ENCODE measurements around the gene B3GAT1. TPM values are rescaled to one million over a fixed set of nuclear protein-coding genes. Genes with fewer than 3 reads are reported as not detected.

Gene B3GAT1
- total RNA-seq, 1 donor from 2014 or later: 31.8 TPM

- H3K4me1 Mint-ChIP-seq: peaks cover 6% of the 10 kb centered on the region
- no peak for TF ChIP-seq CTCF (conservative IDR thresholded peaks at IDR 0.05)
- H3K27me3 Mint-ChIP-seq (ENCODE audit: low read depth): no peaks in the 10 kb centered on the region
- H3K27ac Mint-ChIP-seq (ENCODE audit: unreplicated experiment): peak overlapping the region; percentile 89
- no peak overlapping the region for H3K4me3 Mint-ChIP-seq
- peaks cover 5% of the 10 kb centered on the region for H3K9me3 Mint-ChIP-seq
- DNase-seq (ENCODE audit: low read depth, low spot score): no peak
- H3K36me3 Mint-ChIP-seq (ENCODE audit: low read depth): peaks cover 2% of the 10 kb centered on the region
Observed at GRCh38 chr11:134443246-134443645, 31.2 kb upstream of the B3GAT1 start.

- H3K4me3 Mint-ChIP-seq: no peak overlapping the region
- no peaks in the 10 kb centered on the region for H3K27me3 Mint-ChIP-seq (ENCODE audit: low read depth)
- no peak overlapping the region for H3K27ac Mint-ChIP-seq (ENCODE audit: unreplicated experiment)
- peaks cover 6% of the 10 kb centered on the region for H3K4me1 Mint-ChIP-seq
- H3K36me3 Mint-ChIP-seq (ENCODE audit: low read depth): peaks cover 2% of the 10 kb centered on the region
- peaks cover 5% of the 10 kb centered on the region for H3K9me3 Mint-ChIP-seq
- no peak for TF ChIP-seq CTCF (conservative IDR thresholded peaks at IDR 0.05)
- DNase-seq (ENCODE audit: low read depth, low spot score): no peak
Observed at GRCh38 chr11:134442246-134442645, 30.2 kb upstream of the B3GAT1 start.

GRCh38 chr11:134441706-134442105 lies 29.7 kb upstream of the B3GAT1 start:
- DNase-seq (ENCODE audit: low read depth, low spot score): no peak
- no peak for TF ChIP-seq CTCF (conservative IDR thresholded peaks at IDR 0.05)
- H3K4me3 Mint-ChIP-seq: no peak overlapping the region
- H3K9me3 Mint-ChIP-seq: peaks cover 5% of the 10 kb centered on the region
- H3K27me3 Mint-ChIP-seq (ENCODE audit: low read depth): no peaks in the 10 kb centered on the region
- H3K36me3 Mint-ChIP-seq (ENCODE audit: low read depth): peaks cover 2% of the 10 kb centered on the region
- peaks cover 6% of the 10 kb centered on the region for H3K4me1 Mint-ChIP-seq
- H3K27ac Mint-ChIP-seq (ENCODE audit: unreplicated experiment): no peak overlapping the region

- TF ChIP-seq CTCF (conservative IDR thresholded peaks at IDR 0.05): no peak
- Mint-ChIP-seq H3K27me3 (ENCODE audit: low read depth) (no peaks in the 10 kb centered on the region), H3K36me3 (ENCODE audit: low read depth) (peaks cover 2% of the 10 kb centered on the region), H3K9me3 (peaks cover 5% of the 10 kb centered on the region), H3K4me1 (peaks cover 6% of the 10 kb centered on the region), H3K4me3 (no peak overlapping the region), H3K27ac (ENCODE audit: unreplicated experiment) (peak overlapping the region; percentile 71)
- no peak for DNase-seq (ENCODE audit: low read depth, low spot score)
Observed at GRCh38 chr11:134441281-134441680, 29.2 kb upstream of the B3GAT1 start.

- no peak overlapping the region for H3K4me3 Mint-ChIP-seq
- H3K27ac Mint-ChIP-seq (ENCODE audit: unreplicated experiment): peak overlapping the region; percentile 71
- TF ChIP-seq CTCF (conservative IDR thresholded peaks at IDR 0.05): no peak
Observed at GRCh38 chr11:134440851-134441250, 28.8 kb upstream of the B3GAT1 start.

More at GRCh38 chr11:134440851-134441250, 28.8 kb upstream of the B3GAT1 start:
- H3K36me3 Mint-ChIP-seq (ENCODE audit: low read depth): peaks cover 2% of the 10 kb centered on the region
- DNase-seq (ENCODE audit: low read depth, low spot score): no peak
- H3K4me1 Mint-ChIP-seq: peaks cover 6% of the 10 kb centered on the region
- peaks cover 5% of the 10 kb centered on the region for H3K9me3 Mint-ChIP-seq
- no peaks in the 10 kb centered on the region for H3K27me3 Mint-ChIP-seq (ENCODE audit: low read depth)

Data from neural crest cell (in vitro differentiated cells).